Esophagus squamous epithelium (tissue), 5 donors: ENCODE results near the gene PLCB2. TPM values are rescaled to one million over a fixed set of nuclear protein-coding genes. Genes with fewer than 3 reads are reported as not detected.

Source experiments
- DNase-seq: peaks from one replicate; lab custom pipeline; 2025; lab: John Stamatoyannopoulos, UW
- H3K27ac ChIP-seq, 4 donors: fragments of 200-600 bp; sonication (generic); one replicate each; pipeline ENCODE4 v1.5.1; 2016 to 2019; ENCODE audit warnings: mild to moderate bottlenecking in 1 of 4
- H3K27me3 ChIP-seq, 4 donors: fragments of 200-600 bp; sonication (generic); 1 replicate in 3 of 4; 2 replicates in 1 of 4; pipeline versions ENCODE4 v1.5.1 to v1.6.0; 2017 to 2021; ENCODE audit warnings: antibody characterized with exemption in 1 of 4
- H3K36me3 ChIP-seq, 3 donors: fragments of 200-600 bp; sonication (generic); one replicate each; pipeline ENCODE4 v1.5.1; 2016 to 2019
- H3K4me1 ChIP-seq, 3 donors: fragments of 200-600 bp; sonication (generic); one replicate each; pipeline ENCODE4 v1.5.1; 2017 to 2019
- H3K4me3 ChIP-seq, 4 donors: fragments of 200-600 bp; sonication (generic); 1 replicate in 3 of 4; 2 replicates in 1 of 4; pipeline ENCODE4 v1.5.1; 2016 to 2019; ENCODE audit warnings: mild to moderate bottlenecking in 2 of 4, moderate library complexity in 1 of 4
- H3K9me3 ChIP-seq, 3 donors: fragments of 200-600 bp; sonication (generic); one replicate each; pipeline ENCODE4 v1.5.1; 2016 to 2019
- CTCF ChIP-seq, 6 experiments: fragments of 450-650 bp in 4 of 6; fragments of 200-600 bp in 2 of 6; sonication (generic) in 2 of 6; IDR thresholded peaks; one replicate each; pipeline ENCODE4 v1.5.1; 2016 to 2019; ENCODE audit warnings: antibody characterized with exemption in 6 of 6, mild to moderate bottlenecking in 4 of 6, moderate library complexity in 4 of 6
- POLR2A ChIP-seq, 4 donors: fragments of 450-650 bp; IDR thresholded peaks; one replicate each; pipeline ENCODE4 v1.6.1; 2017; ENCODE audit warnings: antibody characterized with exemption in 4 of 4, mild to moderate bottlenecking in 4 of 4, moderate library complexity in 3 of 4
- WGBS, 2 donors: methylation state at CpG; one replicate each; pipeline ENCODE4 v1.1.5; 2018; 5-methylcytosine and 5-hydroxymethylcytosine counted together
- intact Hi-C: fragments of 100-400 bp; cut with DNase I; formaldehyde crosslinking; loops from one replicate; pipeline ENCODE4 v1.15.0; 2022
- total RNA-seq, 4 donors: library from RNA; depleted of rRNA; stranded (reverse); fragments of >200 nt; gene quantifications; one replicate each; pipeline ENCODE4 v1.1.0, GENCODE V29; 2016
- donor health status: DM: yes; HTN: yes; CAD: no.

The PLCB2 gene
- total RNA-seq, 4 donors from 2014 or later, result 6.1 to 15.9 (median 10.4) TPM

- DNase-seq, result no peak
- WGBS, 2 donors, result 10 to 17% methylated on average over 2 of the region's 6 CpGs
- H3K4me1 ChIP-seq, result peaks cover 50 to 100% (median 52%) of the 10 kb centered on the region in 3 donors
- H3K27me3 ChIP-seq, result no peaks in the 10 kb centered on the region
- H3K27ac ChIP-seq, result peak overlapping the region; percentile 83 to 95 (median 90)
- H3K4me3 ChIP-seq, result no peak overlapping the region
- H3K9me3 ChIP-seq, result no peaks in the 10 kb centered on the region
- TF ChIP-seq POLR2A (IDR thresholded peaks at IDR 0.05), result no peak
- TF ChIP-seq CTCF (IDR thresholded peaks at IDR 0.05), result no peak
- intact Hi-C loops, result no loop called here
- H3K36me3 ChIP-seq, result no peaks in the 10 kb centered on the region
These were observed 36.5 kb upstream of the PLCB2 start for GRCh38 chr15:40344217-40344616.

- H3K27ac ChIP-seq, result peak overlapping the region; percentile 83 to 95 (median 90)
- H3K9me3 ChIP-seq, result no peaks in the 10 kb centered on the region
- peaks cover 57 to 100% (median 59%) of the 10 kb centered on the region in 3 donors for H3K4me1 ChIP-seq
- no peak for TF ChIP-seq POLR2A (IDR thresholded peaks at IDR 0.05)
- H3K36me3 ChIP-seq, result no peaks in the 10 kb centered on the region
- DNase-seq, result no peak
- intact Hi-C loops, result no loop called here
- H3K27me3 ChIP-seq, result no peaks in the 10 kb centered on the region
- 47 to 59% methylated on average over 7 to 8 of the region's 10 CpGs for WGBS, 2 donors
- no peak overlapping the region for H3K4me3 ChIP-seq
These were observed 35.8 kb upstream of the PLCB2 start for GRCh38 chr15:40343512-40343911.

DNA sequence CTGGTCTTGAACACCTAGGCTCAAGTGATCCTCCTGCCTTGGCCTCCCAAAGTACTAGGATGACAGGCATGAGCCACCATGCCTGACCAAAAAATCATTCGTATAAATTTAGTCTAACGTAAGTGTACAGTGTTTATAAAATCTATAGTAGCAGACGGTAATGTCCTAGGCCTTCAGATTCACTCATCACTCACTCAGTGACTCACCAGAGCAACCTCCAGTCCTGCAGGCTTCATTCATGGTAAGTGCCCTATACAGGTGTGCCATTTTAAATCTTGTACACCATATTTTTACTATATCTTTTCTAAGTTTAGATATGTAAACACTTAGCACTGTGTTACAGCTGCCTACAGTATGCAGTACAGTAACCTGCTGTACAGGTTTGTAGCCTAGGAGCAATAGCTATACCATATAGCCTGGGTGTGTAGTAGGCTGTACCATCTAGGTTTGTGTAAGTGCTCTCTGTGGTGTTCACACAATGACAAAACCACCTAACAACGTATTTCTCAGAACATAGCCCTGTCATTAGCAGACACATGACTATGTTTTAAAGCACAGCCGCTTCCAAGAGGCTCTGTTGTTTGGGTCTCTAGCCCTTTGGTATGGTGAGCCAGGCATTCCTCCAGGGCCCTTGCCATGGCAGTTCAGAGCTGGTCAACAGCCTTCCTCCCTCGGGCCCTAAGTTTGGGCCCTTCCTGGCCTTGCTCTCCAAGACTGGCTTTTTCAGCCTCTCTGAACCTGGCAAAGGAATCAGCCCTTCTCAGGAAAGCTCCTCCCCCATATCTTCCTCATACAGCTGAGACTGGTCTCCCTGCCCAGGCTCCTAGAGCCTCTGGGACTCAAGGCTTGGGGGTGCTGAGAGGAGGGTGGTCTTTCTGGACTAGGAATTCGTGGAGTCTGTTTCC lies 34.9 kb upstream of the PLCB2 start:
- intact Hi-C loops, result no loop called here
- DNase-seq, result no peak
- 49 to 50% methylated on average over 5 to 7 of the region's 7 CpGs for WGBS, 2 donors
- no peak overlapping the region for H3K4me3 ChIP-seq
- H3K4me1 ChIP-seq, result peaks cover 62 to 100% (median 68%) of the 10 kb centered on the region in 3 donors
- peaks cover 0 to under 1% (median 0%) of the 10 kb centered on the region in 3 donors for H3K36me3 ChIP-seq
- H3K27ac ChIP-seq, result peak overlapping the region; percentile 83 to 95 (median 90)
- TF ChIP-seq CTCF (IDR thresholded peaks at IDR 0.05) (no peak), POLR2A (IDR thresholded peaks at IDR 0.05) (no peak)
- H3K9me3 ChIP-seq, result no peaks in the 10 kb centered on the region
- H3K27me3 ChIP-seq, result no peaks in the 10 kb centered on the region

GRCh38 chr15:40340740-40341400 lies 33.1 kb upstream of the PLCB2 start, which contains the start of gene CCDC9B:
Gene CCDC9B, minus strand, starts transcription at chr15:40340939. Its CDS starts 120 bp downstream, at chr15:40340819.
- 29 to 31% methylated on average over 2 to 12 of the region's 17 CpGs for WGBS, 2 donors
- H3K4me3 ChIP-seq, result peak within 1 kb of the TSS; percentile 38 to 61 (median 52)
- intact Hi-C loops, result no loop called here

More at GRCh38 chr15:40340740-40341400, 33.1 kb upstream of the PLCB2 start, which contains the start of gene CCDC9B:
- no peaks in the 10 kb centered on the region for H3K27me3 ChIP-seq
- no peak for DNase-seq
- TF ChIP-seq POLR2A (IDR thresholded peaks at IDR 0.05) (peak in 3 of 4 donors; percentile 47 to 80 (median 55)), CTCF (IDR thresholded peaks at IDR 0.05) (peak in 2 of 6 experiments; percentile 3)
- peaks cover 69 to 100% (median 74%) of the 10 kb centered on the region in 3 donors for H3K4me1 ChIP-seq
- peaks cover 0 to 17% (median 0%) of the 10 kb centered on the region in 3 donors for H3K36me3 ChIP-seq
- no peaks in the 10 kb centered on the region for H3K9me3 ChIP-seq
- H3K27ac ChIP-seq, result peak within 1 kb of the TSS; percentile 92 to 95 (median 94)
